Activated T-cell treated with anti-CD3 and anti-CD28 coated beads for 48 hours (primary cell): Measurements from ENCODE around the gene HNRNPA2B1.
"Not testable (repeated sequence)": the region's sequence is repeated elsewhere in the genome, so short reads cannot be mapped to it uniquely, and the experiment has no call there.

ENCODE experiments used
- DNase-seq: peaks from one replicate; pipeline ENCODE4 v3.0.0-alpha.2; 2020; ENCODE audit warnings: low read depth

The HNRNPA2B1 gene

DNA sequence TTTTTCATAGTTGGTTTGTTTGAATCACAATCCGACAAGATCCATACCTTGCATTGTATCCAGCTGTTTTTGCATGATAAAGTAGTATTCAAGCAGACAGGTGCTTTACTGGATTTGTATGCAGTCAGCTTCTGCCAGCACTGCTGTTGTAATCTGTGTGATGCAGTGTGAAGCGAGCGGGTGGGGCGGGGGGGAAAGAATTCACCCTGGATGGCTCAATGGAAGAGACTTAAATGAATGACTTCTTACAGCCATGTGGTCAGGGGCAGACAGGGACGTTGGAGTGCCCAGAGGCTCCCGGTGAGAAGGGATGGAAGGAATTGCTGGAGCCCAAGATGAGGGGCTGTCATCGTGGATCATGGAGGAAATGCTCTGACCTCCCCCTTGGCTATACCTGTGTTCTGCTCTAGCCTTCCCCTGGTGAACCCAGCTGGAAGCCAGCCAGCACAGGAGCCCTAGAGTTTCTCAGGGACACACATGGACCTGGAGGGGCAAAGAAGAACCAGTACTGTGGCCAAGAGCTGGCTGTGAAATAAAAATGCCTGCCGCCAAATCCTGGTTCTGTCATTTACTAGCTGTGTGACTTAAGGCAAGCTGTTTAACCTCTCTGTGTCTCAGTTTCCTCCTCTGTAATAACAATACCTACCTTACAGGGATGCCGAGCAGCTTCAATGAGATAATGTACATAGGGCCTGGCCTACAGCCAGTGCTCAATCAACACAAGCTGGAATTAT lies 34.4 kb downstream of the HNRNPA2B1 start:
- no peak for DNase-seq

DNA sequence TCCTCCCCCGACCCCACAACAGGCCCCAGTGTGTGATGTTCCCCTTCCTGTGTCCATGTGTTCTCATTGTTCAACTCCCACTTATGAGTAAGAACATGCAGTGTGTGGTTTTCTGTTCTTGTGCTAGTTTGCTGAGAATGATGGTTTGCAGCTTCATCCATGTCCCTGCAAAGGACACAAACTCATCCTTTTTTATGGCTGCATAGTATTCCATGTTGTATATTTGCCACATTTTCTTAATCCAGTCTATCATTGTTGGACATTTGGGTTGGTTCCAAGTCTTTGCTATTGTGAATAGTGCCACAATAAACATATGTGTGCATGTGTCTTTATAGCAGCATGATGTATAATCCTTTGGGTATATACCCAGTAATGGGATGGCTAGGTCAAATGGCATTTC lies 36.7 kb downstream of the HNRNPA2B1 start:
- DNase-seq = not testable (repeated sequence)

DNA sequence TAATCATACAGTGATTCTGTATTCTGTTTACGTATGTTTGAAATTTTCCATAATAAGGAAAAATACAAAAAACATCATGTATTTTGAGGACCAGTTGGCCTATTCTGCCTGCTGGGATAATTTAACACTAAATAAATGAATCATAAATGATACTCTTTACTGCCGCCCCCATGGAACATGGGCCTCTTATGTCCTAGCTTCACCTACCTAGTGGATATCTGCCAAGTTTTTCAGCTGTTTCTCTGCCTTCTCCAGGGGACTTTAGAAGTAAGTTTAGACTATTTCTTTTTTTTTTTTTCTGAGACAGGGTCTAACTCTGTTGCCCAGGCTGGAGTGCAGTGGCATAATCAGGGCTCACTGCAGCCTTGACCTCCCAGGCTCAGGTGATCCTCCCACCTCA lies 38.1 kb downstream of the HNRNPA2B1 start:
- no peak for DNase-seq

DNA sequence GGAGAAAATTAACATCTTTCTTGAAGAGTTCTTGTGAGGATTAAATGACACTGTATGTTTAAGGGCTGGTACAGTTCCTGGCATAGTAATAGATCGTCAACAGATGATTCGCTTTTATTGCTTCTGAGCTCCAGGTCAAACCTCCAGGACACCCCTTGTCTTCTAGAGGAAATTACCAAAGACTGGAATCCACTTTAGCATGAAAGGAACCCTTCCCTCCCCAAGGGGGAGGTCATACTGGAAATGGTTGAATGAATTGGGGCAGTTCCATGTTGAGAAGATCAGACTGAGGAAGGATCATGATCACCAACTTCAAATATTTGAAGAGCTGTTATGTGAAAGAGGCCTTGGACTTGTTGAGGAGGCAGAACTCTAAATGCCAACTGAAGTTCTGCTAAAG lies 39.6 kb downstream of the HNRNPA2B1 start:
- no peak for DNase-seq

DNA sequence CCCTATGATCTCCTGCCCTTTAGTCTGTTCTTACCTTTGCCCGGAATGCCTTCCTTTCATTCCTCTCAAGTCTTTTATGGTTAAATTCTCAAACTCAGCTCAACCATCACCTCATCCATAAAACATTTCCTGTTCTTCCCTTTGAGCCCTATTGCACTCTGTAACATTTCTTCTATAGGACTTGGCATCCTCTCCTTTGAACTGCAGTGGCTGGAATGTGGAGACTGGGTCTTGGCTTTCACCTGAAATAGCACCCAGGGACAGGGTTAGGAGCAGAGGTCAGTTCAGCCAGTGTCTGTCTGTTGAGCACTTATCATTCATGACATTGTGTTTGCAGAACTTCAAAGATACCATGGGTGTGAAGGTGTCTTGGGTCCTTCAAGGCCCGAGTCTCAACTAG lies 41.3 kb downstream of the HNRNPA2B1 start:
- no peak for DNase-seq

DNA sequence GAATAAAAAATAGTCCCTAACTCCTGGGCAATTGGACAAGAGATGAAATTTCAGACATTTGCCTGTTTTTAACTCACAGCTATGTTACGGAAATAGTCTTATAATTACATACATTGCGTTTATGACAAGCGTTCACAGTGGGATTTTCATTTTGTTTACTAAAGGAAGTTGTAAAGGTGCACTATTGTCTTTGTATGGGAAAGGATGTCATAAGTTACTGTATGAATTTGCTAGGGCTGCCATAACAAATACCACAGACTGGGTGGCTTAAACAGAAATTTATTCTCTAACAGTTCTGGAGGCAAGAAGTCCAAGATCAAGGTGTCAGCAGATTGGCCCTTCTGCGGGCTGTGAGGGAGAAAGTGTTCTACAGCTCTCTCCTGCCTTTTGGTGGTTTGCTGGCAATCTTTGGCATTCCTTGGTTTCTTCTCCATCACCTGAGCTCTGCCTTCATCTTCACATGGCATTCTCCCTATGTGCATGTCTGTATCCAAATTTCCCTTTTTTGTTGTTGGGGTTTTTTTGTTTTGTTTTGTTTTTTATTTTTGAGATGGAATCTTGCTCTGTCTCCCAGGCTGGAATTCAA lies 42.9 kb downstream of the HNRNPA2B1 start:
- DNase-seq = no peak

DNA sequence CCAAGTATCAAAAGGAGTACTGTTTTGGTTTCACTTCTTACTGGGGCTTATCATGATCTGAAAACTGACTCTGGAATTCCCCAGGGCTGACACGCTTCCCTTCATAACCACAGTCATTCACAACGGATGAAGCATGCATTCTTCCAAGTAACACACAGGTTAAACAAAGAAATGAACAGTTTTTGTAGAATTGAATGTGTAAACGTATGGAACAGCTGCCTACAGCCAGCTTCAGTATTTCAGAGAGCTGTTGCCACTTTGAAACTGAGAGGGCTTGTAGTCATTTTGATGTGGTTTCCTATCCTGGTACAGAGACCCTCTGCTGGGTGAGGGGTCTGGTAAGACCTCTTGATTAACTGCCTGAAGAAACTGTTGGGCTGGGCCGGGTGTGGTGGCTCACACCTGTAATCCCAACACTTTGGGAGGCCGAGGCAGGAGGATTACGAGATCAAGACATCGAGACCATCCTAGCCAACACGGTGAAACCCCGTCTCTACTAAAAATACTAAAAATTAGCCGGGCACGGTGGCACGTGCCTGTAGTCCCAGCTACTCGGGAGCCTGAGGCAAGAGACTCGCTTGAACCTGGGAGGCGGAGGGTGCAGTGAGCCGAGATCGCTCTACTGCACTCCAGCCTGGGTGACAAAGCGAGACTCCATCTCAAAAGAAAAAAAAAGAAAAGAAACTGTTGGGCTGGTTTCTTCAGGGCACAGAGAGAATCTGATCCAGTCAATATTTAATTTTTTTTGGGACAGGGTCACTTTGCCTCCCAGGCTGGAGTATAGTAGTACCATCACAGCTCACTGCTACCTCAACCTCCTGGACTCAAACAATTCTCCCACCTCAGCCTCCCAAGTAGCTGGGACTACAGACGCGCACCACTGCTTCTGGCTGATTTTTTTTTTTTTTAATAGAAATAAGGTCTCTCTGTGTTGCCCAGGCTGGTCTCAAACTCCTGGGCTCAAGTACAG lies 43.8 kb downstream of the HNRNPA2B1 start:
- peak; percentile 30 for DNase-seq

DNA sequence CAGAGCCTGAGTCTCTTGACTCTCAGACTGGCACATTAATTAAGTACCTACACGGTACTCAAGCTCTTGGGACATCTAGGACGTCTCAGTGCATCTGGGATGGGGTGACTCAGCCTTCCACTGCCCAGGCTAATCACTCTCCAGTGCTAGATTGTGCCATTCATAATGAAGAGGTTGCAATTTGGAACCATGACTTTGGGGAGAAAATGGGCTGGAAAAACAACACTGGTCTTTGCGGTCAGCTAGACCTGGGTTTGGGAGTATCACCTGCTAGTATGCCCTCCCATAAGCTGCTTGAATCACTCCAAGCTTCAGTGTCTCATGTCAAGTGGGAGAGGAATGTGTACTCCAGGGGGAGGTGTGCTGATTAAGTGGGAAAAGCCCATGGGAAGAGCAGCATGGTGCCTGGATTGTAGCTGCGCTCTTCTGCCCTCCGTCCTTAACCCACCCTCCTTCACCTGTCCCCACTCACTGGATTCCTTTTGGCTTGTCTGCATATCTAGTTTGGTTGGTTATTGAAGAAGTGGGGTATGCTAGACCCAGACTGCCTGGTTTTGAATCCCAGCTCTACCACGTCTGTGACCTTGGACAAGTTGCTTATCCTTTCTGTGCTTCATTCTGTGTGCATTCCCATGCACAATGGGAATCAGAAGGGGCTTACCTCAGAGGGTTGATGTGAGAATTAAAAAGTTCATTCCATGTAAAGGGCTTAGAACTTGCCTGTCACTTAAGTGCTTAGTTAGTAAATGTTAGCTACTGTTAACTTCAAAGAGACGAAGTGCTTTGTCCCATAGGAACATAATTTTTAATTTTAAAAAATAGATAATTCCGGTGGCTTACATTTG lies 44.8 kb downstream of the HNRNPA2B1 start:
- DNase-seq = no peak

DNA sequence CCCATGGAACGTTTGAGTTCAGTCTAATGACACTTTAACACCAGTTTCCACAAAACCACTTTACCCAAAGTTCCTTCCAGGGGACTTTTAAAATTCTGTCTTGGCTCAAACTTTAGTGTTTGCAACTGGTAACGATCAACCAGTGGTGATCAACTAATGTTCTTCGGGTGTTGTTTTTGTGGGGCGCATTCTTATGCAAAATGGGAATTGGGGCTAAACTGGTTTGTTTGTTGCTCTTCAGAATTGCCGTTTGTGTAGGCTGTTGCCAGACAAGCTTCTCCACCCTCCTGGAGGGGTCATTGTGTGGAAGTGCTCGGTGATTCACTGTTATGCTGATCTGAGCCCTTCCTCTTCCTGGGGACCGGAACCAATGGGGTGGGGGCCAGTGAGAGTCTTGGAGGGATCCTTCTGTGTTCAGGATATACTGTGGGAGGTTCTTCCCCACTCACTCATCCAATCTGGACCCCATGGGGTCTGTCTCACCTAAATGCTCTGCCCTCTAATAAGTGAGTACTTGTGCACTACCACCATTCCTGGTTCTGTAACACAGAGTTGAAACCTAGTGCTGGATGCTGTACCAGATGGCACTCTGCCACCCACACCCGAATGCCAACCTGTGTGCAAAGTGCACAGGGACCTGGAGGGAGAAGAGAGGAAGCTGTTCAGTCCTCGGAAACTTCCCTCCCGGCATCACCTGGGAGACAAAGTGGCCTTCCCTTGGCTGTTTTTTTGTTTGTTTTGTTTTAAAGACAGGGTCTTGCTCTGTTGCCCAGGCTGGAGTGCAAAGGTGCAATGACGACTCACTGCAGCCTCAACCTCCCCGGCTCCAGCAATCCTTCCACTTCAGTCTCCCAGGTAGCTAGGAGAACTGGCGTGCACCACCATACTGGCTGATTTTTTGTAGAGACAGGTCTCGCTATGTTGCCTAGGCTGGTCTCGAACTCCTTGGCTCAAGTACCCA lies 46.4 kb downstream of the HNRNPA2B1 start:
- peak; percentile 22 for DNase-seq

DNA sequence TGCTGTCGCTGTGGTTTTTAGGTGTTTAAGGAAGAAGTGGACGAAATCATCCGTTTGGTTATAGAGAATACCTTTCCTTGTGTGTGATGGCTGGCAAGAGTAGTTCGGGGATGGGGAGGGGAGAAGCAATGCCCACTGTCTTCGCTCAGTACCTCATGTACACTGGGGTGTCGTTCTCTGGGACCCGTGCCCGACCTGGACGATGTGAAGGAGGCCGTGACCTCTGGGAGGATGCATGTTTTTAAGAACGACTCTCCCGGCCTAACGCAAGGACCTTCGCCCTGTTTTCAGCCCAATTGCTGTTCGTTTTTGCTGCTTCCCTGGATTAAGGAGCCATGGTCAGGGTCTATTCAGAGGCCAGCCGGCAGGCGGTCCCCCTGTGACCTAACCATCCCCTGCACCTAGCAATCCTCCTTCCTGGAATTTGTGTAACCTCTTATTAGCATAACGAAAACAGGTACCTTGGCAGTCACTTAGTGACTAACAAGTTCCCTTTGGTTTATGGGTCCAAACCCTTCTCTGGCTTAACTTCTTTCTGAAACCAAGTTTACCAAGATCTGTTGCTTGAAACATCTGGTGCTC lies 47.2 kb downstream of the HNRNPA2B1 start:
- peak; percentile 41 for DNase-seq

DNA sequence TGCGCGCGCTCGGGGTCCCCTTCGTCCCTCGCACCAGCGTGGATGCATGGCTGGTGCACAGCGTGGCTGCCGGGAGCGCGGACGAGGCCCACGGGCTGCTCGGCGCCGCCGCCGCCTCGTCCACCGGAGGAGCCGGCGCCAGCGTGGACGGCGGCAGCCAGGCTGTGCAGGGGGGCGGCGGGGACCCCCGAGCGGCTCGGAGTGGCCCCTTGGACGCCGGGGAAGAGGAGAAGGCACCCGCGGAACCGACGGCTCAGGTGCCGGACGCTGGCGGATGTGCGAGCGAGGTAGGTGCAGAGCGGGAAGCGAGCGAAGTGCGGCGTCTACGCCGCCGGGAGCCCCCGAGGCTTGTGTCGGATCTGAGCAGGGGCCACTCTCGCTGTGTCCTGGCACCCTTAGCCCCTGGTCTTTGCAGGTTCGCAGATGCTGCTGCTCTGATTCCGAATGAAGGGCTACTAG lies 47.7 kb downstream of the HNRNPA2B1 start:
- peak; percentile 43 for DNase-seq

DNA sequence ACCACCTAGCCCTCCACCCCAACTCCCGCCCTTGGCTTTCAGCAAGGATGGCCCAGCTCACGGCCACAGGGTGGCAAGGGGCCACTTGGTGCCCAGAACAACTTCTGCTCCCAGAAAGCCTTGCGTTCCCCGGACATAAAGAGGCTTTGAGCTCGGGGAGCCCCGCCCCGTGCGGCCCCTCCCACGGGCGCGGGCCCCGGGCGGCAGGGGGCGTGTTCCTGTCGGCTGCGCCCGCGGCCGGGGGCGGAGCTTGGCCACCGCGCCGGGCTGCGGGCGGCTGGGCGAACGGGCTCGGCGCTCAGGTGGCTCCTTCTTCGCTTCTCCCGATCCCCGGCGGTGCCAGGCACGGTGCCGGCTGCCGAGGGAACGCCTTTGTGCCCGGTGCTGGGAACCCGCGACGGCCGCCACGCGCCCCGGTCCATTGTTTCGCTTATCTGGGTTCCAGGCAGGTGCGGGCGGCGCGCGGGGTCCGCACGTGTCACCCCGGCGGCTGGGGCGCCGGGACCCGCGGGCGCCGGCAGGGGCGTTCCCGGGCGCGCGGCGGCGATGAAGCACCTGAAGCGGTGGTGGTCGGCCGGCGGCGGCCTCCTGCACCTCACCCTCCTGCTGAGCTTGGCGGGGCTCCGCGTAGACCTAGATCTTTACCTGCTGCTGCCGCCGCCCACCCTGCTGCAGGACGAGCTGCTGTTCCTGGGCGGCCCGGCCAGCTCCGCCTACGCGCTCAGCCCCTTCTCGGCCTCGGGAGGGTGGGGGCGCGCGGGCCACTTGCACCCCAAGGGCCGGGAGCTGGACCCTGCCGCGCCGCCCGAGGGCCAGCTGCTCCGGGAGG lies 48.4 kb downstream of the HNRNPA2B1 start, which contains the start of gene NFE2L3:
Gene NFE2L3 (plus strand): TSS at position 246 of the 829 bp plus-strand sequence. CDS start 301 bp downstream, at position 547.
- peak; percentile 85 for DNase-seq

DNA sequence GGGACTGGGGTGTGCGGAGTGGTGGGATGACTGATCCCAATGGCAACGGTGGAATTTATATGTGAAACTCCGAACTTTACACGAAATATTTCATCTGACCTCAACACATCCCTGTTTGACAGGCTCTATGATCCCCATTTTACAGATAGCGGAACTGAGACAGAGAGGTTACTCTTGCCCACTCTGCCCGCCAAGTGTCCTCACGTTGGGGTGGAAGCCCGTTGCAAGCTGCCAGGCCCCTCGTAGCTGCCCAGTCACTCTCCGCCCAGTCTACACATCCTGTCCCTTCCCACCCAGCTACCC lies 48.9 kb downstream of the HNRNPA2B1 start:
- no peak for DNase-seq

DNA sequence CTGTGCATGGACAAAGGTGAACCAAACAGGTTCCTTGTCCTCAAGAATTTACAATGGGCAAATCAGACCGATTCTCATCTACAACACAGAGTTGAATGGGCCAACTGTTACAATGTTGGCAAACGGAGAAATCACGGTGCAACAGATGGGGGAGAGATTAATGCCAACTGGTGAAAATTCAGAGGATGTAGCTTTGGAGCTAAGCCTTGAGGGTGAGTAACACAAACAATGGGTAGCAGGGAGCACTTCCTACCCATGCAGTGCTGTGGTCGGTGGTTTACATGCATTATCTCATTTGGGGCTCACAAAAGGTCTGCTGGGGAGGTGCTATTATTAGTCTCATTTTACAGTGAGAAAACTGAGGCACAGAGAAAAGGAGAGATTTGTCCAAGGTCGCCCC lies 49.5 kb downstream of the HNRNPA2B1 start:
- no peak for DNase-seq

DNA sequence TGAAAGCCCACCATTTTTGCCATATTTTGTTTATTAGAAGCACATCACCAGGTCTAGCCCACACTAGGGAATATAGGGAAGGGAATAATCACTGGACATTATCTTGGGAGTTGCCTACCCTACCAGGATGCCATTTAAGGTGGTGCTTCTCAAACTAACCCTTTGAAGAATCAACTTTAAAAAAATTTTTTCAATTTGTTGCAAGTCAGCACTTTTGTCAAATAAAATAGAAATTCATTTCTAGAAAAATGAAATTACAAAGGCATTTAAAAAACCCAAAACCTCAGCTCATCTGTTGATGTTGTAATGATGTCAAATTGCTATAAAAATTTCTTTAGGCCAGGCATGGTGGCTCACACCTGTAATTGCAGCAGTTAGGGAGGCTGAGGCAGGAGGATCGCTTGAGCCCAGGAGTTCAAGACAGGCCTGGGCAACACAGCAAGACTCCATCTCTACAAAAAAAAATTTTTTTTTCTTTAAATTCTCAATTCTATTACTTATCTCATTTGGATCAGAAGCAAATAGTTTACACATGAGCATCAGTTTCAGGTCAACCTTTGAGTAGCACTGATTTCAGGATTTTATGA lies 51.1 kb downstream of the HNRNPA2B1 start:
- DNase-seq = no peak

DNA sequence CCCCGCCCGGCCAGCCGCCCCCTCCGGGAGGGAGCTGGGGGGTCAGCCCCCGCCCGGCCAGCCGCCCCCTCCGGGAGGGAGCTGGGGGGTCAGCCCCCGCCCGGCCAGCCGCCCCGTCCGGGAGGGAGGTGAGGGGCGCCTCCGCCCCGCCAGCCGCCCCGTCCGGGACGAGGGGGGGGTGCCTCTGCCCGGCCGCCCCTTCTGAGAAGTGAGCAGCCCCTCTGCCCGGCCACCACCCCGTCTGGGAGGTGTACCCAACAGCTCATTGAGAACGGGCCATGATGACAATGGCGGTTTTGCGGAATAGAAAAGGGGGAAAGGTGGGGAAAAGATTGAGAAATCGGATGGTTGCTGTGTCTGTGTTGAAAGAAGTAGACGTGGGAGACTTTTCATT lies 52.2 kb downstream of the HNRNPA2B1 start:
- DNase-seq = not testable (repeated sequence)

DNA sequence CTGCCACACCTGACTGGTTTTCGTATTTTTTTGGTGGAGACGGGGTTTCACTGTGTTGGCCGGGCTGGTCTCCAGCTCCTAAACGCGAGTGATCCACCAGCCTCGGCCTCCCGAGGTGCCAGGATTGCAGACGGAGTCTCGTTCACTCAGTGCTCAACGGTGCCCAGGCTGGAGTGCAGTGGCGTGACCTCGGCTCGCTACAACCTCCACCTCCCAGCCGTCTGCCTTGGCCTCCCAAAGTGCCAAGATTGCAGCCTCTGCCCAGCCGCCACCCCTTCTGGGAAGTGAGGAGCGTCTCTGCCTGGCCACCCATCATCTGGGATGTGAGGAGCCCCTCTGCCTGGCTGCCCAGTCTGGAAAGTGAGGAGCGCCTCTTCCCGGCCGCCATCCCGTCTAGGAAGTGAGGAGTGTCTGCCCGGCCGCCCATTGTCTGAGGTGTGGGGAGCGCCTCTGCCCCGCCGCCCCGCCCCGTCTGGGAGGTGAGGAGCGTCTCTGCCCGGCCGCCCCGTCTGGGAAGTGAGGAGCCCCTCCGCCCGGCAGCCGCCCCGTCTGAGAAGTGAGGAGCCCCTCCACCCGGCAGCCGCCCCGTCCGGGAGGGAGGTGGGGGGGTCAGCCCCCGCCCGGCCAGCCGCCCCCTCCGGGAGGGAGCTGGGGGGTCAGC lies 52.8 kb downstream of the HNRNPA2B1 start:
- DNase-seq = not testable (repeated sequence)

DNA sequence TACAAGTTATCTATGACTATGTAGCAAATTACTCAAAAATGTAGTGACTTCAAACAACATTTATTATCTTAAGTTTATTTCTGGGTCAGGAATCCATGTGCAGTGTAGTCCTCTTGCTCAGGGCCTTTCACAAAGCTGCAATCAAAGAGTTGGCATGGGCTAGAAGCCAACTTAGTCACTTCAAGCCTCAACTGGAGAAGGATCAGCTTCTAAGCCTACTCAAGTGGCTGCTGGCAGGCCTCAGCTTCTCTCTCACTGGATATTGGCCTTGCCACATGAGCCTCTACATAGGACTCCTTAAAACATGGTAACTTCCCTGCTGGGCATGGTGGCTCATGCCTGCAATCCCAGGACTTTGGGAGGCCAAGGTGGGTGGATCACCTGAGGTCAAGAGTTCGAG lies 53.5 kb downstream of the HNRNPA2B1 start:
- DNase-seq = no peak
